Endothelial cell (in vitro differentiated cells): ENCODE results near the gene ARID1B. TPM values are rescaled to one million over a fixed set of nuclear protein-coding genes. Genes with fewer than 3 reads are reported as not detected.

Experiments used
- DNase-seq: peaks from one replicate; pipeline ENCODE4 v3.0.0; 2021; ENCODE audit warnings: low spot score
- H3K27ac Mint-ChIP-seq: one replicate; pipeline ENCODE4 v1.8.0; 2021; ENCODE audit warnings: mixed read lengths, inconsistent platforms; ENCODE audit not compliant: unreplicated experiment
- H3K27me3 Mint-ChIP-seq: one replicate; pipeline ENCODE4 v1.8.0; 2021; ENCODE audit warnings: mild to moderate bottlenecking, moderate library complexity, mixed read lengths, inconsistent platforms; ENCODE audit not compliant: unreplicated experiment
- H3K36me3 Mint-ChIP-seq: one replicate; pipeline ENCODE4 v1.8.0; 2021; ENCODE audit warnings: mild to moderate bottlenecking, low read depth, mixed read lengths, inconsistent platforms; ENCODE audit not compliant: unreplicated experiment
- H3K4me1 Mint-ChIP-seq: one replicate; pipeline ENCODE4 v1.8.0; 2021; ENCODE audit warnings: mild to moderate bottlenecking, mixed read lengths, inconsistent platforms; ENCODE audit not compliant: unreplicated experiment
- H3K4me3 Mint-ChIP-seq: one replicate; pipeline ENCODE4 v1.8.0; 2021; ENCODE audit warnings: mild to moderate bottlenecking, mixed read lengths, inconsistent platforms; ENCODE audit not compliant: unreplicated experiment
- H3K9me3 Mint-ChIP-seq: one replicate; pipeline ENCODE4 v1.8.0; 2021; ENCODE audit warnings: mixed read lengths, inconsistent platforms; ENCODE audit not compliant: unreplicated experiment
- CTCF ChIP-seq: fragments of 200-600 bp; sonication (generic); IDR thresholded peaks from one replicate; pipeline ENCODE4 v1.5.0; 2021; ENCODE audit warnings: antibody characterized with exemption; ENCODE audit not compliant: unreplicated experiment
- total RNA-seq: library from RNA; stranded (reverse); fragmentation: NEBNext Ultra II Directional; extraction: Animal tissue kit (Norgen Biotek cat#: 25700); gene quantifications from one replicate; pipeline ENCODE4 v1.2.1, GENCODE V29; 2021; ENCODE audit not compliant: unreplicated experiment

Gene ARID1B
- total RNA-seq, 1 donor from 2014 or later, result 104 TPM

GRCh38 chr6:156875062-156875461 lies 97.9 kb downstream of the ARID1B start:
- Mint-ChIP-seq H3K4me1 (peaks cover 37% of the 10 kb centered on the region), H3K27me3 (peaks cover 7% of the 10 kb centered on the region), H3K9me3 (no peaks in the 10 kb centered on the region), H3K4me3 (no peak overlapping the region), H3K27ac (no peak overlapping the region), H3K36me3 (peaks cover 9% of the 10 kb centered on the region)
- no peak for TF ChIP-seq CTCF
- no peak for DNase-seq

GRCh38 chr6:156876302-156876701 lies 99.1 kb downstream of the ARID1B start:
- Mint-ChIP-seq H3K4me3 (no peak overlapping the region), H3K9me3 (no peaks in the 10 kb centered on the region), H3K27ac (no peak overlapping the region), H3K36me3 (peaks cover 9% of the 10 kb centered on the region), H3K4me1 (peaks cover 29% of the 10 kb centered on the region), H3K27me3 (peaks cover 7% of the 10 kb centered on the region)
- TF ChIP-seq CTCF, result peak; percentile 32
- DNase-seq, result peak; percentile 51

GRCh38 chr6:156877126-156877863 lies 100.1 kb downstream of the ARID1B start:
- Mint-ChIP-seq H3K4me1 (peaks cover 28% of the 10 kb centered on the region), H3K27ac (no peak overlapping the region), H3K27me3 (peaks cover 7% of the 10 kb centered on the region), H3K4me3 (no peak overlapping the region), H3K36me3 (peaks cover 9% of the 10 kb centered on the region), H3K9me3 (no peaks in the 10 kb centered on the region)
- DNase-seq, result no peak
- no peak for TF ChIP-seq CTCF

DNA sequence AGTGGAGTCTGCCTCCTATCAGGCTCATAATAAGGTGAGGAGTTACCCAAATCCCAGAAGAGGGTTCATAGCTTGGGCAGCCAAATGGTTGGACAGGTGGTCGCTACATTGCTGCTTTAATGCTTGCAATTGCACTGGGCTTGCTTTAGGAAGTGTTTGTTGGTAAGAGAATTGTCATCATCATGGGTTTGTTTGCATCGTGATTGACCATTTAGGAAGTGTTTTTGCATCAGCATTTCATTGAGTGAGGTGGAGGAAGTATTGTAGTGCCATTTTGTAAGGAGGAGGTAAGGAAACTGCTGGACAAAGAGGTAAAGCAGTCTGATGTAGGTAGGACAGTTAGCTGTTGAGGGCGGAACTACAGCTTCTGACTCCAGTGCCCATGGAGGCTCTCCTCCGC lies 101.5 kb downstream of the ARID1B start:
- H3K4me3 Mint-ChIP-seq, result no peak overlapping the region
- peaks cover 9% of the 10 kb centered on the region for H3K36me3 Mint-ChIP-seq
- no peak for TF ChIP-seq CTCF
- no peak for DNase-seq
- no peaks in the 10 kb centered on the region for H3K9me3 Mint-ChIP-seq
- peaks cover 9% of the 10 kb centered on the region for H3K27me3 Mint-ChIP-seq
- no peak overlapping the region for H3K27ac Mint-ChIP-seq
- H3K4me1 Mint-ChIP-seq, result peaks cover 41% of the 10 kb centered on the region

DNA sequence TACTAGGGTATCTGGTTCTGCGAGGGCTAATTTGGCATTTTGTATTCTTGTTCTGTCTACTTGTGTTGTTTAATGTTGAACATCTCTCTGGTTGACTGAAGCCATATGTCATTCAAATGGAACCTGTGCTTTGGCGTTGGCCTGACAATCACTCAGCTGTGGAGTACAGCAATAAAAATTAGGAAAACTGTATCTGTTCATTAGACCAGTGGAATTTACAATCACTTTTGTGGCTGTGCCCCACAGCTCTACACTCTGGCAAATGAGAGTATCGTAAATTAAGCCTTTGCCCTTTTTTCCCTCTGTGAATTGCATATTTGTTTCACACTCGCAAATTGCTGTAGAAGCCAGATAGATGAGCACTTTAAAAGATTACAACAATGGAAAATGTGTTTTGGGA lies 102.0 kb downstream of the ARID1B start:
- Mint-ChIP-seq H3K27me3 (peaks cover 9% of the 10 kb centered on the region), H3K4me1 (peaks cover 43% of the 10 kb centered on the region), H3K4me3 (no peak overlapping the region), H3K9me3 (no peaks in the 10 kb centered on the region), H3K36me3 (peaks cover 9% of the 10 kb centered on the region), H3K27ac (no peak overlapping the region)
- DNase-seq, result no peak
- no peak for TF ChIP-seq CTCF
